ENCODE measurements around the gene ASGR1. TPM values are rescaled to one million over a fixed set of nuclear protein-coding genes. Genes with fewer than 3 reads are reported as not detected.
"Not testable (repeated sequence)": the region's sequence is repeated elsewhere in the genome, so short reads cannot be mapped to it uniquely, and the experiment has no call there.

ASGR1 gene
- total and polyA plus RNA-seq, 5 donors: 0.35 to 0.86 (median 0.57) TPM

DNA sequence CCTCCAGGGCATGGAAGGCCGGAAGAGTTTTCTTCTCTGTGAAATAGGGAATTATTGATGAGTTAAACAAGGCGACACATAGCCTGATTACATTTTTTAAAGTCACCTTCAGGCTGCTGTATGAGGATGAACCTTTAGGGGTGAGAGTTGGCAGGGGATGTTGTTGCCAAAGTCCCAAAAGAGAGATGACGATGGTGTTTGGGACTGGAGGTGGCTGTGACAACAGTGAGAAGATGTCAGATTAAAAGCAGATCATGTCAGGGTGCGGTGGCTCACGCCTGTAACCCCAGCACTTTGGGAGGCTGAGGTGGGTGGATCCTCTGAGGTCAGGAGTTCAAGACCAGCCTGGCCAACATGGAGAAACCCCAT lies 47.8 kb downstream of the ASGR1 start:
- H3K9me3 ChIP-seq (ENCODE audit: control insufficient read depth, low read length): no peaks in the 10 kb centered on the region
- no peak overlapping the region for H3K27ac ChIP-seq (ENCODE audit: low read length)
- H3K4me3 ChIP-seq (ENCODE audit: low read length): no peak overlapping the region
- ATAC-seq (no peak), DNase-seq (no peak)
- no peaks in the 10 kb centered on the region for H3K4me1 ChIP-seq (ENCODE audit: control insufficient read depth, insufficient read depth, low read length)
- intact Hi-C loops (cut with DNase I): loop anchor here in 1 of 4 donors (10.0 kb wide), 1 partner anchor 217 kb away; no protein-coding TSS in a partner anchor
- 78% methylated on average over 5 of the region's 5 CpGs for WGBS
- H3K27me3 ChIP-seq (ENCODE audit: control insufficient read depth, insufficient read depth): no peaks in the 10 kb centered on the region

DNA sequence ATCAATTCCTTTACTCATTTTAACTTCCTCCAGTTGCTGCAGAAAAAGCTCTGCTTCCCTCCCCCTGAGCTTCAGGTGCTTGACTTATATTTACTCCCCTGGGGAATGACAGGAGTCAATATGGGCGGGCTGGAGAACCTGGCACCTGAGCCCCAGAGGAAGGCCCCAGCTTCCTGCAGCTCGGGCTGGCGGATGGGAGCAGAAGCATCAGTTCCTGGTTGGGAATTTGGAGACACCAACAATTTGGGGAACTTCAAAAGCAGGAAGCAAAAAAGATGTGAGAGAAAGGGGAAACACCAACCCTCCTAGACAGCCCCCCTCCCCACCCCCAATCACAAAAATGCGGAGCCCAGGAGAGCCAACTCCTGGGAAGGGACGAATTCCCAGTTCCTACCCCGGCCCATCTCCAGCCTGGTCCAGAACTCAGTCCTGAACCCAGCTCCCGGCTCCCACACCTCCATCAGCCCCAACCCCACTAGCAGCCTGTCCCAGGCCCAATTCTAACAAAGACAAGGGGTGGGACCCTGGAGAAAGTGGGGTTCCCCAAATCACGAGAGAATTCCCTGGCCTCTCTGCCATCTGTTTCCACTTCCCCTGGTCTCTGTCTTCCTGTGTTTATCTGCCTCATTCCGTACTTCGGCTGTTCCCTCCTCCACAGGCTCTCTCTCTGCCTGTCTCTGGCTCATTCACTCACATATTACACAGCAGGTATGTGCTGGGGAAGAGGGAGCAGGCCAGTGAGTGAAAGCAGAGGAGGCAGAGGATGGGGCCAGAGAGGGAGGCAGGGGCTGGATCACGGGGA lies 48.3 kb downstream of the ASGR1 start:
- H3K9me3 ChIP-seq (ENCODE audit: control insufficient read depth, low read length): no peaks in the 10 kb centered on the region
- no peaks in the 10 kb centered on the region for H3K27me3 ChIP-seq (ENCODE audit: control insufficient read depth, insufficient read depth)
- no peak for DNase-seq
- no peak overlapping the region for H3K27ac ChIP-seq (ENCODE audit: low read length)
- peak in 1 of 2 donors; percentile 38 for ATAC-seq
- H3K4me1 ChIP-seq (ENCODE audit: control insufficient read depth, insufficient read depth, low read length): no peaks in the 10 kb centered on the region
- intact Hi-C loops (cut with DNase I): loop anchor here in 1 of 4 donors (10.0 kb wide), 1 partner anchor 216 kb away; no protein-coding TSS in a partner anchor
- WGBS: 37% methylated on average over 11 of the region's 11 CpGs
- H3K4me3 ChIP-seq (ENCODE audit: low read length): no peak overlapping the region

DNA sequence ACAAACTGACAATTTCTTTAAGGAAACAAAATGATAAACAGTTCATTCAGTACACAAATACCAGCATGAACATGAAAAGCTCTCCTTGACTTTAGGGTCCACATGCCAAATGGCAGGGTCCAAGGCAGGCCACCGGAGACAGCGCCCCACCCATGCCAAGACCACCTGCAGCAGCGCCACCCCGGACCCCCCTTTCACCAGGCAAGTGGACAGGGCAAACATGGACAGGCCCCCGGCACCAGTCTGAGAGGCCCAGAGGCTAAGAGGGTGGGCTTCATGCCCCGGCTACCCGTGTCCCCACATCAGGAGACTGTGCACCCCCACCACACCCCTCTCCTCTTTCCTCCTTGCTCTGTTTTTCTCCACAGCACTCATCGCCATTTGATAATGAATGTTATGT lies 49.9 kb downstream of the ASGR1 start:
- no peaks in the 10 kb centered on the region for H3K4me1 ChIP-seq (ENCODE audit: control insufficient read depth, insufficient read depth, low read length)
- DNase-seq (no peak), ATAC-seq (no peak)
- no peak overlapping the region for H3K4me3 ChIP-seq (ENCODE audit: low read length)
- H3K27ac ChIP-seq (ENCODE audit: low read length): no peak overlapping the region
- no peaks in the 10 kb centered on the region for H3K27me3 ChIP-seq (ENCODE audit: control insufficient read depth, insufficient read depth)
- 85% methylated on average over 8 of the region's 8 CpGs for WGBS
- intact Hi-C loops (cut with DNase I): no loop called here
- no peaks in the 10 kb centered on the region for H3K9me3 ChIP-seq (ENCODE audit: control insufficient read depth, low read length)

DNA sequence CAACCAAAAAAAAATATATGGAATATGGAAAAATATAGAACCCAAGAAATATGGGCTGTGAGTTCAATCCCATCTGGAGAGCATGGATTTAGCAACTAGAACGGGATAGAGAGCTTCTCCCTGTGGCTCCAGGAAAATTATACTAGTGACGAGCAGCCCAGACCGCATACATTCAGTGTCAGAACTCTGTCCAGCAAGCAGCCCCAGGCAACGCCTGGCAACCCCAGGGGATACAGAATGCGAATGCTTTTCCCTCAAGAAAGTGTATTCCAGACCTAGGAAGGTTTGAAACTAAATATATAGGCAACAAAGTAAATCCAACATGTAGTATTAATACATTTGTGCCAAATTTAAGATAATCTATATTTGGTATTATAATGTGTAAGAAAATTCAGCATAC lies 51.0 kb downstream of the ASGR1 start:
- 53% methylated on average over 5 of the region's 5 CpGs for WGBS
- intact Hi-C loops (cut with DNase I): no loop called here
- H3K4me3 ChIP-seq (ENCODE audit: low read length): no peak overlapping the region
- H3K27me3 ChIP-seq (ENCODE audit: control insufficient read depth, insufficient read depth): no peaks in the 10 kb centered on the region
- no peak for DNase-seq
- no peaks in the 10 kb centered on the region for H3K4me1 ChIP-seq (ENCODE audit: control insufficient read depth, insufficient read depth, low read length)
- no peak for ATAC-seq
- no peak overlapping the region for H3K27ac ChIP-seq (ENCODE audit: low read length)
- no peaks in the 10 kb centered on the region for H3K9me3 ChIP-seq (ENCODE audit: control insufficient read depth, low read length)

DNA sequence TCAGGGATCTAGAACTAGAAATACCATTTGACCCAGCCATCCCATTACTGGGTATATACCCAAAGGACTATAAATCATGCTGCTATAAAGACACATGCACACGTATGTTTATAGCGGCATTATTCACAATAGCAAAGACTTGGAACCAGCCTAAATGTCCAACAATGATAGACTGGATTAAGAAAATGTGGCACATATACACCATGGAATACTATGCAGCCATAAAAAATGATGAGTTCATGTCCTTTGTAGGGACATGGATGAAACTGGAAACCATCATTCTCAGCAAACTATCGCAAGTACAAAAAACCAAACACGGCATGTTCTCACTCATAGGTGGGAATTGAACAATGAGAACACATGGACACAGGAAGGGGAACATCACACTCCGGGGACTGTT lies 51.7 kb downstream of the ASGR1 start:
- intact Hi-C loops (cut with DNase I); ATAC-seq; H3K27ac ChIP-seq (ENCODE audit: low read length); H3K27me3 ChIP-seq (ENCODE audit: control insufficient read depth, insufficient read depth); DNase-seq; H3K9me3 ChIP-seq (ENCODE audit: control insufficient read depth, low read length); H3K4me1 ChIP-seq (ENCODE audit: control insufficient read depth, insufficient read depth, low read length); H3K4me3 ChIP-seq (ENCODE audit: low read length): not testable (repeated sequence)
- WGBS: 95% methylated on average over 5 of the region's 5 CpGs

DNA sequence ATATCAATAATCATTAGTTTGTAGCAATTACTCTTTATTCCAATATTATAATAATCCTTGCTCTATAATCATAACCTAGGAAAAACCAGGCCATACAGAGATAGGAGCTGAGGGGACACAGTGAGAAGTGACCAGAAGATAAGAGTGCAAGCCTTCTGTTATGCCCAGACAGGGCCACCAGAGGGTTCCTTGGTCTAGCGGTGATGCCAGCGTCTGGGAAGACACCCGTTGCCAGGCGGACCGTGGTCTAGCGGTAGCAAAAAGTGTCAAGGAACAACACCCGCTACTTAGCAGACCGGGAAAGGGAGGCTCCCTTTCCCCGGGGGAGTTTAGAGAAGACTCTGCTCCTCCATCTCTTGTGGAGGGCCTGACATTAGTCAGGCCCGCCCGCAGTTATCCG lies 52.8 kb downstream of the ASGR1 start:
- H3K27me3 ChIP-seq (ENCODE audit: control insufficient read depth, insufficient read depth); H3K4me1 ChIP-seq (ENCODE audit: control insufficient read depth, insufficient read depth, low read length); H3K4me3 ChIP-seq (ENCODE audit: low read length); H3K9me3 ChIP-seq (ENCODE audit: control insufficient read depth, low read length); ATAC-seq; DNase-seq; H3K27ac ChIP-seq (ENCODE audit: low read length); intact Hi-C loops (cut with DNase I): not testable (repeated sequence)
- WGBS: 79% methylated on average over 12 of the region's 12 CpGs

DNA sequence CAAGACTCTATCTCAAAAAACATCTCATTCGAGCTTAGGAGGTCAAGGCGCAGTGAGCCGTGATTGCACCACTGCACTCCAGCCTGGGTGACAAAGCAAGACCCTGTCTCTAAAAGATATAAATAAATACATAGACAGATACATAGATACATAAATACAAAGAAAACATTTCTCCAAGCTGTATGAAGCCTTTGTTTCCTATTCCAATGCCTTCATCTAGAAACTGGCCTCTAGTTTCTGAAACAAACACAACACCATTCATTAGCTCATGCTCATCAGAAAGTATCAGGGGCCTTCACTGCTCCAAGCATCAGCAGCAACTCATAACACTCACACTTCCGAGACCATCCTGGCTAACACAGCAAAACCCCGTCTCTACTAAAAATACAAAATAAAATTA lies 54.2 kb downstream of the ASGR1 start:
- no peaks in the 10 kb centered on the region for H3K27me3 ChIP-seq (ENCODE audit: control insufficient read depth, insufficient read depth)
- WGBS: 87% methylated on average over 5 of the region's 5 CpGs
- no peak for ATAC-seq
- no peak overlapping the region for H3K27ac ChIP-seq (ENCODE audit: low read length)
- H3K9me3 ChIP-seq (ENCODE audit: control insufficient read depth, low read length): no peaks in the 10 kb centered on the region
- intact Hi-C loops (cut with DNase I): no loop called here
- no peak overlapping the region for H3K4me3 ChIP-seq (ENCODE audit: low read length)
- DNase-seq: no peak
- H3K4me1 ChIP-seq (ENCODE audit: control insufficient read depth, insufficient read depth, low read length): no peaks in the 10 kb centered on the region

DNA sequence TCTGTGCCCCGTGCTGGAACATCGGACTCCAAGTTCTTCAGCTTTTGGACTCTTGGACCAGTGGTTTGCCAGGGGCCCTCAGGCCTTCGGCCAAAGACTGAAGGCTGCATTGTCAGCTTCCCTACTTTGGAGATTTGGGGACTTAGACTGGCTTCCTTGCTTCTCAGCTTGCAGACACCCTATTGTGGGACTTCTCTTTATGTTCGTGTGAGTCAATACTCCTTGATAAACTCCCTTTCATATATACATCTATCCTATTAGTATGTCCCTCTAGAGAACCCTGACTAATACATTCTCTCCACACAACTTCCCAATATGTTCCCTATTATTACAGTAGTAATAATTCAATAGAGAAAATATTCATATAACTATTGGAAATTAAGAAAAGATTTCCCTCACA lies 55.3 kb downstream of the ASGR1 start:
- intact Hi-C loops (cut with DNase I): no loop called here
- DNase-seq (no peak), ATAC-seq (no peak)
- WGBS: 73% methylated on average over 4 of the region's 4 CpGs
- Histone ChIP-seq H3K4me3 (ENCODE audit: low read length) (no peak overlapping the region), H3K4me1 (ENCODE audit: control insufficient read depth, insufficient read depth, low read length) (no peaks in the 10 kb centered on the region), H3K9me3 (ENCODE audit: control insufficient read depth, low read length) (no peaks in the 10 kb centered on the region), H3K27me3 (ENCODE audit: control insufficient read depth, insufficient read depth) (no peaks in the 10 kb centered on the region), H3K27ac (ENCODE audit: low read length) (no peak overlapping the region)

Small RNA genes lying within 50 kb of the gene (microRNA-seq; reads per million reads assigned to microRNA genes)
- gene MIR324: 1,048 to 1,352 reads per million in 2 donors

Other genes with a start within 250 kb of the ASGR1 start
- under 1 TPM in 1 of 4 donors, not detected in 3; 0.18 TPM for gene ALOX12, start 183.3 kb downstream of the ASGR1 start, total RNA-seq
- gene ALOX12, start 183.3 kb downstream of the ASGR1 start, polyA plus RNA-seq: 0.09 TPM
- 100 to 1,000 TPM; 188 to 219 (median 193) TPM for gene RNASEK, start 166.7 kb downstream of the ASGR1 start, total RNA-seq
- gene RNASEK, start 166.7 kb downstream of the ASGR1 start, polyA plus RNA-seq: 357 TPM
- gene BCL6B, start 156.3 kb downstream of the ASGR1 start, total RNA-seq: 10 to 100 TPM in 2 of 4 donors, 1 to 10 TPM in 2; 6.7 to 16.8 (median 10.1) TPM
- gene BCL6B, start 156.3 kb downstream of the ASGR1 start, polyA plus RNA-seq: 6.9 TPM
- 1 to 10 TPM in 2 of 4 donors, under 1 TPM in 2; 0.91 to 1.1 (median 0.98) TPM for gene SLC16A13, start 143.4 kb downstream of the ASGR1 start, total RNA-seq
- 1.2 TPM for gene SLC16A13, start 143.4 kb downstream of the ASGR1 start, polyA plus RNA-seq
- 1 to 10 TPM; 3.3 to 5.3 (median 3.7) TPM for gene SLC16A11, start 135.3 kb downstream of the ASGR1 start, total RNA-seq
- gene SLC16A11, start 135.3 kb downstream of the ASGR1 start, polyA plus RNA-seq: 11.3 TPM
- 1 to 10 TPM; 5.2 to 9.5 (median 7.6) TPM for gene CLEC10A, start 99.1 kb downstream of the ASGR1 start, total RNA-seq
- 1.6 TPM for gene CLEC10A, start 99.1 kb downstream of the ASGR1 start, polyA plus RNA-seq
- under 1 TPM in 3 of 4 donors, not detected in 1; 0.21 to 0.64 (median 0.29) TPM for gene ASGR2, start 64.5 kb downstream of the ASGR1 start, total RNA-seq
- 0.14 TPM for gene ASGR2, start 64.5 kb downstream of the ASGR1 start, polyA plus RNA-seq
- gene DLG4, start 40.5 kb upstream of the ASGR1 start, total RNA-seq: 10 to 100 TPM; 28.7 to 36.2 (median 31.5) TPM
- gene DLG4, start 40.5 kb upstream of the ASGR1 start, polyA plus RNA-seq: 23.3 TPM
- gene ACADVL, start 40.6 kb upstream of the ASGR1 start, total RNA-seq: 1,000 to 10,000 TPM in 3 of 4 donors, 100 to 1,000 TPM in 1; 896 to 1,154 (median 1,049) TPM
- 1,142 TPM for gene ACADVL, start 40.6 kb upstream of the ASGR1 start, polyA plus RNA-seq
- 10 to 100 TPM; 20.0 to 26.1 (median 23.4) TPM for gene DVL2, start 55.1 kb upstream of the ASGR1 start, total RNA-seq
- 14.6 TPM for gene DVL2, start 55.1 kb upstream of the ASGR1 start, polyA plus RNA-seq
- 10 to 100 TPM; 22.2 to 30.4 (median 24.5) TPM for gene PHF23, start 60.1 kb upstream of the ASGR1 start, total RNA-seq
- gene PHF23, start 60.1 kb upstream of the ASGR1 start, polyA plus RNA-seq: 18.8 TPM
- gene GABARAP, start 63.1 kb upstream of the ASGR1 start, total RNA-seq: 100 to 1,000 TPM; 492 to 540 (median 522) TPM
- 741 TPM for gene GABARAP, start 63.1 kb upstream of the ASGR1 start, polyA plus RNA-seq
- gene CTDNEP1, start 72.4 kb upstream of the ASGR1 start, total RNA-seq: 100 to 1,000 TPM; 118 to 124 (median 122) TPM
- gene CTDNEP1, start 72.4 kb upstream of the ASGR1 start, polyA plus RNA-seq: 80.1 TPM
- gene ELP5, start 72.8 kb upstream of the ASGR1 start, total RNA-seq: 100 to 1,000 TPM in 1 of 4 donors, 10 to 100 TPM in 3; 37.9 to 100 (median 82.9) TPM
- gene ELP5, start 72.8 kb upstream of the ASGR1 start, polyA plus RNA-seq: 41.7 TPM
- 1 to 10 TPM; 1.8 to 3.4 (median 2.8) TPM for gene CLDN7, start 83.1 kb upstream of the ASGR1 start, total RNA-seq
- gene CLDN7, start 83.1 kb upstream of the ASGR1 start, polyA plus RNA-seq: 2.9 TPM
- gene SLC2A4, start 102.3 kb upstream of the ASGR1 start, total RNA-seq: 100 to 1,000 TPM in 3 of 4 donors, 10 to 100 TPM in 1; 57.6 to 146 (median 103) TPM
- 83.1 TPM for gene SLC2A4, start 102.3 kb upstream of the ASGR1 start, polyA plus RNA-seq
- gene YBX2, start 115.3 kb upstream of the ASGR1 start, total RNA-seq: 1 to 10 TPM; 1.4 to 3.1 (median 1.8) TPM
- 5.3 TPM for gene YBX2, start 115.3 kb upstream of the ASGR1 start, polyA plus RNA-seq
- 100 to 1,000 TPM; 259 to 311 (median 268) TPM for gene EIF5A, start 128.3 kb upstream of the ASGR1 start, total RNA-seq
- gene EIF5A, start 128.3 kb upstream of the ASGR1 start, polyA plus RNA-seq: 301 TPM
- gene GPS2, start 136.0 kb upstream of the ASGR1 start, total RNA-seq: 10 to 100 TPM; 65.0 to 76.1 (median 65.8) TPM
- gene GPS2, start 136.0 kb upstream of the ASGR1 start, polyA plus RNA-seq: 68.4 TPM
- 10 to 100 TPM; 28.3 to 33.4 (median 30.6) TPM for gene NEURL4, start 150.0 kb upstream of the ASGR1 start, total RNA-seq
- gene NEURL4, start 150.0 kb upstream of the ASGR1 start, polyA plus RNA-seq: 23.8 TPM
- gene ACAP1, start 157.2 kb upstream of the ASGR1 start, total RNA-seq: 10 to 100 TPM; 15.0 to 26.4 (median 20.8) TPM
- 8.8 TPM for gene ACAP1, start 157.2 kb upstream of the ASGR1 start, polyA plus RNA-seq
- 1 to 10 TPM; 4.7 to 6.7 (median 6.5) TPM for gene KCTD11, start 172.8 kb upstream of the ASGR1 start, total RNA-seq
- gene KCTD11, start 172.8 kb upstream of the ASGR1 start, polyA plus RNA-seq: 7.8 TPM
- gene TMEM95, start 175.8 kb upstream of the ASGR1 start, total RNA-seq: not detected
- gene TMEM95, start 175.8 kb upstream of the ASGR1 start, polyA plus RNA-seq: not detected
- 1 to 10 TPM; 2.1 to 3.6 (median 3.4) TPM for gene TNK1, start 201.7 kb upstream of the ASGR1 start, total RNA-seq
- gene TNK1, start 201.7 kb upstream of the ASGR1 start, polyA plus RNA-seq: 1.7 TPM
- gene PLSCR3, start 215.2 kb upstream of the ASGR1 start, total RNA-seq: 10 to 100 TPM; 19.8 to 25.0 (median 22.9) TPM
- gene PLSCR3, start 215.2 kb upstream of the ASGR1 start, polyA plus RNA-seq: 25.9 TPM
- 100 to 1,000 TPM in 1 of 4 donors, 10 to 100 TPM in 3; 79.6 to 105 (median 97.3) TPM for gene TMEM256, start 224.7 kb upstream of the ASGR1 start, total RNA-seq
- gene TMEM256, start 224.7 kb upstream of the ASGR1 start, polyA plus RNA-seq: 210 TPM
- 10 to 100 TPM; 10.7 to 15.7 (median 14.1) TPM for gene NLGN2, start 228.5 kb upstream of the ASGR1 start, total RNA-seq
- gene NLGN2, start 228.5 kb upstream of the ASGR1 start, polyA plus RNA-seq: 6.9 TPM
- not detected for gene SPEM1, start 241.0 kb upstream of the ASGR1 start, total RNA-seq
- gene SPEM1, start 241.0 kb upstream of the ASGR1 start, polyA plus RNA-seq: not detected
- gene SPEM2, start 246.2 kb upstream of the ASGR1 start, total RNA-seq: not detected
- not detected for gene SPEM2, start 246.2 kb upstream of the ASGR1 start, polyA plus RNA-seq
- gene SPEM3, start 249.5 kb upstream of the ASGR1 start, total RNA-seq: not detected
- not detected for gene SPEM3, start 249.5 kb upstream of the ASGR1 start, polyA plus RNA-seq

All from right cardiac atrium (tissue), 5 donors.